A673 (cell line): ENCODE results near the gene LAT. TPM values are rescaled to one million over a fixed set of nuclear protein-coding genes. Genes with fewer than 3 reads are reported as not detected.

Source experiments
- total RNA-seq: library from RNA; stranded (reverse); gene quantifications from 2 replicates; pipeline ENCODE4 v1.2.3, GENCODE V29; 2021

The LAT gene
- total RNA-seq, 1 experiment from 2014 or later: 2.8 TPM

Other genes with a start within 250 kb of the LAT start
- gene NPIPB9, start 233.3 kb upstream of the LAT start, total RNA-seq: 0.92 and 2.1 TPM in 2 replicates
- gene ATXN2L, start 162.1 kb upstream of the LAT start, total RNA-seq: 330 and 335 TPM in 2 replicates
- gene TUFM, start 138.7 kb upstream of the LAT start, total RNA-seq: 228 and 244 TPM in 2 replicates
- 55.9 and 57.8 TPM in 2 replicates for gene SH2B1, start 121.2 kb upstream of the LAT start, total RNA-seq
- gene ATP2A1, start 106.6 kb upstream of the LAT start, total RNA-seq: 3.0 and 3.5 TPM in 2 replicates
- 15.4 and 17.6 TPM in 2 replicates for gene RABEP2, start 59.8 kb upstream of the LAT start, total RNA-seq
- gene CD19, start 53.1 kb upstream of the LAT start, total RNA-seq: not detected in 2 replicates
- gene NFATC2IP, start 34.1 kb upstream of the LAT start, total RNA-seq: 63.4 and 63.5 TPM in 2 replicates
- 46.3 and 48.6 TPM in 2 replicates for gene SPNS1, start 10.3 kb upstream of the LAT start, total RNA-seq